Brain microvascular endothelial cell (primary cell): ENCODE data around the gene KRT74.

Experiments used
- DNase-seq: peaks from one replicate; pipeline ENCODE4 v3.0.0-alpha.2; 2020
- H3K27ac ChIP-seq: fragments of 250-450 bp; sonication (Bioruptor Pico); 2 replicates; pipeline ENCODE4 v1.5.1; 2020; ENCODE audit warnings: mild to moderate bottlenecking, moderate library complexity
- H3K27me3 ChIP-seq: fragments of 250-450 bp; sonication (Bioruptor Pico); replicated peaks from 2 replicates; pipeline ENCODE4 v1.5.1; 2020; ENCODE audit warnings: mild to moderate bottlenecking
- H3K36me3 ChIP-seq: fragments of 250-450 bp; sonication (Bioruptor Pico); replicated peaks from 2 replicates; pipeline ENCODE4 v1.5.1; 2020; ENCODE audit warnings: mild to moderate bottlenecking
- H3K4me3 ChIP-seq: 2 replicates; pipeline ENCODE4 v1.5.1; 2011; ENCODE audit warnings: low read depth, mild to moderate bottlenecking, control low read depth, low read length, moderate library complexity
- in situ Hi-C: cut with HindIII; loops from 2 replicates; pipeline ENCODE4 v1.10.0; 2017; ENCODE audit warnings: low sequenced_read_pairs, low pct_ligation_motif_present
- TF ChIP-seq, protein P1 (sequence below): IDR thresholded peaks from 2 replicates; pipeline ENCODE4 v1.5.1; 2011; ENCODE audit warnings: low read depth, mild to moderate bottlenecking, moderate library complexity, low read length, control low read depth, inconsistent platforms; ENCODE audit errors: missing control alignments

KRT74 gene

DNA sequence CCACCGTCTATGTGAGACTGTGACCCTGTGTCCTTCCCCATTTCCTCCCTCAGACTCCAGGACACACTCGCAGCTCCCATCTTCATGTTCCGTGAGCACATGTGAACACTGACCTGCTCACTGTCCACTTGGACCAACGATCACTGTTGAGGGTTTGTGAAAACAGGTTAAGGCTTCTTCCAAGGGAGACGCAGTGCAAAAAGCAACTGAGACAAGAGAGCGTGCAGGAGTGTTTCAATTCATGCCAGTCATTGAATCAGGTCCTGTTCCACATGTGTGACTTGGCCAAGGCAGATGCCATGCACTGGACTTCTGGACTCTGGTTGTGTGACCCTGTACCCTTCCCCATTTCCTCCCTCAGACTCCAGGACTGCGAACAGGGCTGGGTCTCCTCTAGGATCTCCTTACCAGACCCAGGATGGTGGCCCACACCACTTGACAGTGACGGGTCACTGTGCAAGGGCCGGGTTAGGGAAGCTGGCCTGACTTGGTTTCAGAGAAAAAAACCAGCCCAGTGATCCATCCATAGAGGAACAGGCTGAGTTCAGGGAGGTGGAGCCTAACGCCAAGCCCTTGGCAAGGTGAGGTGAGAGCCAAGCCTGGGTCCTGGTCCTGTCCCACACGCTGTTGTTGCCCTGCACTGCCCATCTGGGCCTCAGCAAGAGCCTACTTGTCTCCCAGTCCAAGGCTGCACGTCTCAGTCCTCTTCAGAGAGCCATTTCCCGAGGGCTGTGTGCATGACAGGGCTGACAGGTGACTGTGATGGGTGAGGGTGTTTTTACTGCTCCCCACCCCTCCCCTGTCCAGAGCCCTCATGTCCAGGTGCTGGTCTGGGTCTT, 47.8 kb downstream of the KRT74 start:
- H3K36me3 ChIP-seq, result no peaks in the 10 kb centered on the region
- in situ Hi-C loops, result no loop called here
- TF ChIP-seq, protein P1, sequence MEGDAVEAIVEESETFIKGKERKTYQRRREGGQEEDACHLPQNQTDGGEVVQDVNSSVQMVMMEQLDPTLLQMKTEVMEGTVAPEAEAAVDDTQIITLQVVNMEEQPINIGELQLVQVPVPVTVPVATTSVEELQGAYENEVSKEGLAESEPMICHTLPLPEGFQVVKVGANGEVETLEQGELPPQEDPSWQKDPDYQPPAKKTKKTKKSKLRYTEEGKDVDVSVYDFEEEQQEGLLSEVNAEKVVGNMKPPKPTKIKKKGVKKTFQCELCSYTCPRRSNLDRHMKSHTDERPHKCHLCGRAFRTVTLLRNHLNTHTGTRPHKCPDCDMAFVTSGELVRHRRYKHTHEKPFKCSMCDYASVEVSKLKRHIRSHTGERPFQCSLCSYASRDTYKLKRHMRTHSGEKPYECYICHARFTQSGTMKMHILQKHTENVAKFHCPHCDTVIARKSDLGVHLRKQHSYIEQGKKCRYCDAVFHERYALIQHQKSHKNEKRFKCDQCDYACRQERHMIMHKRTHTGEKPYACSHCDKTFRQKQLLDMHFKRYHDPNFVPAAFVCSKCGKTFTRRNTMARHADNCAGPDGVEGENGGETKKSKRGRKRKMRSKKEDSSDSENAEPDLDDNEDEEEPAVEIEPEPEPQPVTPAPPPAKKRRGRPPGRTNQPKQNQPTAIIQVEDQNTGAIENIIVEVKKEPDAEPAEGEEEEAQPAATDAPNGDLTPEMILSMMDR, result no peak
- no peak overlapping the region for H3K4me3 ChIP-seq
- H3K27me3 ChIP-seq, result no peaks in the 10 kb centered on the region
- DNase-seq, result no peak
- no peak overlapping the region for H3K27ac ChIP-seq

DNA sequence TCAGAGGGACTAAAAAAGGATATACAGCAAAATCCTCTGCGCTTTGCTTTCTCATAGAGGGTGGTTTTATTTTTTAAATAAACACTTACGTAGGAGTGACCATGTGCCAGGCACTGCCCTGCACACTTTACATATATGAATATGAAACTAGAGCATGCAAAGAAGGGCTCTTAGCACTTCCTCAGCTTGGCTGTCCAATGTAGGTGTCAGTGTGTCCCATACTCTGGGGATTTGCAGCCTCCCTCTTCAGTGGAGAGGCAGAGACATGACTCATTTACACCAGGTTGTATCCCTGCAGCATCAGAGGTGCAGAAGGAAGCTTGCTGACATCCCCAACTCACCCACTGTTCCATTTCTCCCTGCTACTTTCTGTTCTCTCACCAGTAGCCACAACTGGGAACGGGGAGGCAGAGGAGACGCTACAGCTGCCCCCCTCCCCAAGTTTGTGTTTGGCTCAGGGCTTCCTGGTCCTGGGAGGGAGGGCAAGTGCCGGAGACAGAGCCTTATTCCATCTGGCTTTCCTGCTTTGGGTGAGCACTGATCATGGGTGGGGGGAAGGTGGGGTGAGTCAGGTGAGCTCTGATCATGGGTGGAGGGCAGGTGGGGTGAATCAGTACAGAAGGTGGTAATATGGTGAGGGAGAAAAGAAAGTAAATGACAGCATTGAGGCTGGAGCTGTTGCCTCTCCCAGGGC, 48.6 kb downstream of the KRT74 start:
- no peak for DNase-seq
- no peak overlapping the region for H3K27ac ChIP-seq
- TF ChIP-seq, protein P1, result no peak
- H3K4me3 ChIP-seq, result no peak overlapping the region
- in situ Hi-C loops, result no loop called here
- no peaks in the 10 kb centered on the region for H3K36me3 ChIP-seq
- H3K27me3 ChIP-seq, result no peaks in the 10 kb centered on the region

DNA sequence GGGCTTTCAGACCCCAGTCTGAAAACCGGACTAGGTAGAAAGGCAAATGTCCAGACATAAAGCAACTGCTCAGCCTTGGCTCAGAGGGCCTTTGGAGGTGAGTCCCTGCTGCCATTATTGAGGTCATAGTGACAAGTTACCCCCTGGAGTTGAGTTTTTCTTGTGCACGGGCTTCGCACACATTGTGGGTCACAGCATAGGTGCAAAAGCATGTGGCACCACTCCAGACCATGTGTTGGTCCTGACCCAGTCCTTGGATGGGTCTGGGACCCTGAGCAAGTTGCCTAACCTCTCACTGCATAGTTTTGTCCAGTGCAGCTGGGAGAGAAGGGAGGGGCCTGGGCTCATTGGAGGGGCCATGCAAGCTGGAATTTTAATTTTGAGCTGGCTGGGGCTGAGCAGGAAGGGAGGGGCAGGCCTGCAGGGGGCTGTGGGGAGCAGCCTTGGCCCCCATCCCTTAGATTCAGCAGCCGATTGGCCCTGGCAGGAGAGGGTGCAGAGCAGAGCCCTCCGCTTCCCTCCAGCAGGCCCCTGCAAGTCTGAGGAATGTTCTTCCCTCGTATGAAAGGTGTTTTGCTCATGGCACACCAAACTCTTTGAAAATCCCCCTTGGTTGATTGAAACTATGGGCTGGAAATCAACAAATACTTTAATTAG, 49.3 kb downstream of the KRT74 start:
- Histone ChIP-seq H3K27ac (no peak overlapping the region), H3K36me3 (no peaks in the 10 kb centered on the region), H3K4me3 (no peak overlapping the region), H3K27me3 (no peaks in the 10 kb centered on the region)
- TF ChIP-seq, protein P1, result no peak
- no peak for DNase-seq
- in situ Hi-C loops, result no loop called here

DNA sequence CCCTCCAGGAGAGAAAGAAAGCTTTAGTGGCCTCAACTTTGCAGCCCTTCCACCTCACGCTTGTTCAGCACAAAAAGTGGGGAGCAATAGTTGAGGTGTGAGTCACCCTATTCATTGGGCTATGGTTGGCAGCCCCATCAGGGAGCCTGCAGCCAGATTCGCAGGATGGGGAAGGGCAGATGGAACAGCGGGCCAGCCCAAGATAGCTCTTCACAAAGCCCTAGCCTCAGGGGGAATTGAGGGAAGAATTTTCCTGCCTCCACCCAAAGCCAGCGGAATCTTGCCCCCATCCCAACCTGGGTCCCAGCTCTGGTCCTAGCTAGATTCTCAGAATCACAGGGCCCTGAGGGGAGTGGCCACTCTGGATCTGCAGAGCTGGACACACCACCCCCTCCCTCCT, 49.8 kb downstream of the KRT74 start:
- Histone ChIP-seq H3K4me3 (no peak overlapping the region), H3K27ac (no peak overlapping the region), H3K27me3 (no peaks in the 10 kb centered on the region), H3K36me3 (no peaks in the 10 kb centered on the region)
- TF ChIP-seq, protein P1, result no peak
- in situ Hi-C loops, result no loop called here
- DNase-seq, result no peak

DNA sequence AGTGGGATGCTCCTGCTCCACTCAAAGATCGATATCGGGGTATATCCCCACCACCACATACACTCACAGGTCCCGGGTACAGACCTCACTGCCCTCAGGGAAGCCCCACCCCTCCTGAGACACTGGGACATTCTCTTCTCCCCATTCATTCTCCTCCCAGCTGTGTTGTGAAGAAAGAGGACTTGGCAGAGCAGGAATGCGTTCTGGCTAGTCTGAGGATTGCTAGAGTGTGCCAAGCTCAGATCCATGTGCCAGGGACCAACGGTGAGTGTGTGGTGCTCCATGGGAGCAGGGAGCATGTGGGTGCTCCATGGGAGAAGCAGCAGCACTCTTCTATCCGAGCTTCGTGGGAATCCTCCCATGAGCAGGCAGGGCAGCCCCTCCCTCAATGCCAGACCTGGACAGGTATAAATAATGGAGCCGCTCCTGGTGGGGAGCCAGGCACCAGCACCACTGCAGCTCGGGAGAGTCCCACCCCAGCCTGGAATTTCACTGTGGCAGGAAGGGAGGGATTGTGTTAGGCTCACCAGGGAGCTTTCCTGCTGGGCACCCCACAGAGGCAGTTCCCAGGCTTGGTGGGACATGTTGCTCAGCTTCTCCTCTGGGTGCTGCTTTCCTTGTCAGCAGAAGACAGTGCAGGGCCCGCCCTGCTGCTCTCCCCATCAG, 51.2 kb downstream of the KRT74 start:
- in situ Hi-C loops, result no loop called here
- Histone ChIP-seq H3K27ac (no peak overlapping the region), H3K36me3 (no peaks in the 10 kb centered on the region), H3K27me3 (no peaks in the 10 kb centered on the region), H3K4me3 (no peak overlapping the region)
- DNase-seq, result no peak
- TF ChIP-seq, protein P1, result no peak
